ENCODE data around the gene GSAP. TPM values are rescaled to one million over a fixed set of nuclear protein-coding genes. Genes with fewer than 3 reads are reported as not detected.
A peak's percentile ranks its signal among the peaks of the same experiment; 100 is the strongest.

The GSAP gene
- total RNA-seq, 4 donors from 2014 or later: 6.8 to 11.4 (median 9.3) TPM

DNA sequence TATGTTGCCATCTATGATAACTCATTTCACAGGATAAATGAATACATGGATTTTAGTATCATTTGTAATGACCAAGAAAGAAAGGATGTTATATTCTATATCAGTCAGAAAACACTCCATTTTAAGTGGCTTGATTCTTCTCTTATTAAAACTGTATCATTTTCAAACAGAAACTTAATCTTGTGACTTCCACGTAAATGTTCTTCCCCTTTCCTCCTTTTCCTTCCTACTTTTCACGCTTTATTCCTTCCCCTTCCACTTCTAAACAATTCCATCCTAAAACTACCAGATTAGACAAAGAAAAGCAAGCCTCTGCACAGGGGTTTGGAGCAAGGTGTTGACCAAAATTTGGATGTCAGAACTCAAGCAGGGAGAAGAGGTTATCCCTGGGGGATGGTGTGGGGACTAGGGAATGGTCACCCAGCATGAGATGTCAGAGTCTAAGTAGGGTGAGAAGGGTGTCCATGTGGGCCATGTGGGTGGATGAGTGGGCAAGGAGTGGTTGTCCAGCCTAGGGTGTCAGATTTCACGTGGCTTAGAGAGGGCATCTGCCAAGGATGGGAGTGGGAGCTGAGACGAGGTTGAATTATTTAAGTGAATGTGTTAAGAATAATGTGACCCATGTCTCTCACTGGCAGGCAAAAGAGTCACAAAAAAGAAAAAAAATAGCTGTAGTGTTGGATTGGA, 5.0 kb upstream of the GSAP start:
- H3K4me3 ChIP-seq (ENCODE audit: low read depth, poor library complexity, severe bottlenecking): no peak overlapping the region
- intact Hi-C loops (cut with DNase I; ENCODE audit: low total_unique reads): no loop called here
- 65 to 73% methylated on average over 4 of the region's 4 CpGs for WGBS, 2 donors
- no peak for DNase-seq (ENCODE audit: low spot score in 2 of 2)
- TF ChIP-seq CTCF (IDR thresholded peaks at IDR 0.05): no peak
- TF ChIP-seq POLR2A (IDR thresholded peaks at IDR 0.05): no peak

GRCh38 chr7:77420438-77420837, 4.3 kb upstream of the GSAP start:
- intact Hi-C loops (cut with DNase I; ENCODE audit: low total_unique reads): no loop called here
- 88 to 89% methylated on average over 5 of the region's 5 CpGs for WGBS, 2 donors
- no peak overlapping the region for H3K4me3 ChIP-seq (ENCODE audit: low read depth, poor library complexity, severe bottlenecking)
- DNase-seq (ENCODE audit: low spot score in 2 of 2): no peak
- TF ChIP-seq POLR2A (IDR thresholded peaks at IDR 0.05): no peak

DNA sequence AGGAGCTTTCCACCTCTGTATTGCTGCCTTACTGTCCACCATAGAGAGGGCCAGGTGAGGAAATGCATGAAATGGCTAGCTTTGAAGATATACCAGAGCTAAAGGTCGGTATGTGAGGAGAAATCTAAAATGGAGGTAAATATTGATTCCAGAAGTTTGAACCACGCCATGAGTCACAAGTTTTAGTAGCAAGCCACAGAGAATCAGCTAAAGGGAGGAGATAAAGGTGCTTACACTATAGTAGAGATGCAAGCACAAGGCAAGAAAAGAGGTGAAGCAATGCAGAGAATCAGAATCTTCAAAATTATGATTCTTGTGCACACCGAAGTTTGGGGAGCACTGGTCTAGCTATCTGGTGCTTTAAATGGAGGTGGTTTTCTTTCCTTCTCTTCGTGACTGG, 3.0 kb upstream of the GSAP start:
- H3K4me3 ChIP-seq (ENCODE audit: low read depth, poor library complexity, severe bottlenecking): no peak overlapping the region
- TF ChIP-seq CTCF (IDR thresholded peaks at IDR 0.05) (no peak), POLR2A (IDR thresholded peaks at IDR 0.05) (no peak)
- intact Hi-C loops (cut with DNase I; ENCODE audit: low total_unique reads): no loop called here
- WGBS, 2 donors: 82 to 91% methylated on average over 4 of the region's 4 CpGs
- DNase-seq (ENCODE audit: low spot score in 2 of 2): no peak

- no peak for TF ChIP-seq POLR2A (IDR thresholded peaks at IDR 0.05)
- TF ChIP-seq CTCF (IDR thresholded peaks at IDR 0.05): no peak
- 94 to 95% methylated on average over 4 of the region's 4 CpGs for WGBS, 2 donors
- intact Hi-C loops (cut with DNase I; ENCODE audit: low total_unique reads): no loop called here
- DNase-seq (ENCODE audit: low spot score in 2 of 2): no peak
- H3K4me3 ChIP-seq (ENCODE audit: low read depth, poor library complexity, severe bottlenecking): no peak overlapping the region
Observed at GRCh38 chr7:77417801-77418200, 1.7 kb upstream of the GSAP start.

DNA sequence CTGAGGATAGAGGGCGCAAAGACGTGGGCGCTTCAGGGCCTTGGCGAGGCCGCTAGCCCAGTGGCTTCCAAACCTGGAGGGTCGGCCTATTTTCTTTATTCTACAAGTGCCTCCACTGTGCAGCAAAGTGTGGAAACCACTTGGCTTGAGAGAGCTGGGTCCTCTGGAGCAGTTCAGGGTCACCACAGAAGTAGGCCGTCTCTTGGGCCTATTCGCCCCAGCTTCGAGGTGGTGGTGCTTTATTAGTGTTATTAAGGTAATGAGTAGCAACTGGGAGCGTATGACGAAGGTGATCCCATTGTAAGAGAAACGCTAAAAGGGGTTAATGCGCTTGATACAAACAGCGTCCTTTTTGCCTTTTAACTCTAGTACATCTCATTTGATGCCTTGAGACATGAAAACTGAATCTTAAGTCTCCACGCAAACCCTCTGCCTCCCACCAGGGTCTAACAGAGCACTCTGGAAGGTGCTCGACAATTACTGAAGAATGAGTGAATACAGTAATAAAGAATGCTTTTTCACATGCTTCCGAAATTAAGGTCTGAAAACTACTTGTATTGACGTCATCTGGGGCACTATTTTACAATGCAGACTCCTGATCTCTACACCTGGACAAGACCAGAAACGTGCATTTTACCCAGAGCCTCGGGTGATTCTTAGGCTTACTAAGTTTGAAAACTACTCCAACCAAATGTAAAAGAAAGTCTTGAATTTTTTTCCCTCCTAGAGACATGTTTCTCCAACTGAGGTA, 647 bp upstream of the GSAP start:
- peak overlapping the region; percentile 59 for H3K4me3 ChIP-seq (ENCODE audit: low read depth, poor library complexity, severe bottlenecking)
- TF ChIP-seq POLR2A (IDR thresholded peaks at IDR 0.05): no peak
- TF ChIP-seq CTCF (IDR thresholded peaks at IDR 0.05): no peak
- WGBS, 2 donors: 49 to 54% methylated on average over 20 of the region's 20 CpGs
- no peak for DNase-seq (ENCODE audit: low spot score in 2 of 2)
- intact Hi-C loops (cut with DNase I; ENCODE audit: low total_unique reads): no loop called here

- H3K4me3 ChIP-seq (ENCODE audit: low read depth, poor library complexity, severe bottlenecking): peak overlapping the region; percentile 59
- intact Hi-C loops (cut with DNase I; ENCODE audit: low total_unique reads): no loop called here
- peak in 1 of 2 donors; percentile 77 for DNase-seq (ENCODE audit: low spot score in 2 of 2)
- TF ChIP-seq CTCF (IDR thresholded peaks at IDR 0.05) (no peak), POLR2A (IDR thresholded peaks at IDR 0.05) (no peak)
- WGBS, 2 donors: 4% methylated on average over 24 to 25 of the region's 25 CpGs
Observed at GRCh38 chr7:77415476-77415822, 700 bp downstream of the GSAP start.

All from lower leg skin (tissue), 4 donors.